GM21619 (cell line): ENCODE results near the gene GRM8.
A peak's percentile ranks its signal among the peaks of the same experiment; 100 is the strongest.

Source experiments
- ATAC-seq: cut with Tn5 transposase; IDR thresholded peaks from one replicate; pipeline ENCODE4 v1.9.1; 2021; ENCODE audit not compliant: unreplicated experiment

The GRM8 gene

DNA sequence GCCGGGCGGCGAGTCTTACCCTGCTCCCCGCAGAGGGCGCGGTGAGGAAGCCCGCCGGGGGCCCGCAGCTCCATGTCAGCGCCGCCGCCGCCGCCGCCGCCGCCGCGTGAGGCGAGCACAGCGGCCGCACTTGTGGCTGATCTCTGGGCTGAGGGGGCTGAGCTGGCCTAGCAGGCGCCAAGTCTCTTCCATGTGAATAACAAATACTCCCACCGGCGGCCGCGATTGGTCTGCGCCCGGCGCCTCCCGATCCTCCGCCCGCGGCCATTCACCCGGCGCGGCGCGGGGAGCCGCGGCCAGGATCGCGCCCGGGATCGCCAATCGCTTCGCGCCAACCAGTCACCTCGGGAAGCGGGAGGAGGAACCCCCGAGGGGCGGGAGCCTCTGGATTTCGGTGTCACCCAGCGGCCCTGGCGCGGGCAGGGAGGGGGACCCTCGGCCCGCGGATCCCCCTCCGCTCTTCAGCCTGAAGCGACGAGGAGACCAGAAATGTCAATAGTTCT is at the start of gene GRM8:
Gene GRM8 (minus strand): TSS at position 164 of the 503 bp plus-strand sequence.
- ATAC-seq: no peak

- ATAC-seq: no peak
These were observed 38.1 kb upstream of the GRM8 start for GRCh38 chr7:127290801-127291361.

- ATAC-seq: no peak
These were observed 37.4 kb upstream of the GRM8 start for GRCh38 chr7:127290116-127290655.

- no peak for ATAC-seq
These were observed 34.4 kb upstream of the GRM8 start for GRCh38 chr7:127287133-127287532.

GRCh38 chr7:127270093-127270492 is 17.4 kb upstream of the GRM8 start:
- ATAC-seq: no peak

- no peak for ATAC-seq
These were observed 13.3 kb upstream of the GRM8 start for GRCh38 chr7:127266047-127266446.

DNA sequence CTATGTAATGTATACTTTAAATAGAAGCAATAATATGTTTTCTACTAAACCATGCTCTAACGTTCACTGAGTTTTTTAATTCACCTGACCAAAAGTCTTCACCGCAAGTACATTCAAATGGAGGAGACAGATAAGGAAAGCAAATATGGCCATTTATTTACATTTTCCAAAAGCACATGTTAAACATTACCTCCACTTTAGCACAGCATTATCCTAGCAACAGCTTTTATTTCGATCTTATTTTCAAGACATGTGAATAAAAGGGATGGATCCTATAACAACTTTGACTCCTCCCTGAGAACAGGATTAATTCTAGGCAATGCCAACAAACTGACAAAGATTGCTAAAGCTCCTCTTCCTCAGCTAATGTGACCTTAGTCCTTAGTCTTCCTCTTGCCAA is 11.5 kb upstream of the GRM8 start:
- no peak for ATAC-seq

DNA sequence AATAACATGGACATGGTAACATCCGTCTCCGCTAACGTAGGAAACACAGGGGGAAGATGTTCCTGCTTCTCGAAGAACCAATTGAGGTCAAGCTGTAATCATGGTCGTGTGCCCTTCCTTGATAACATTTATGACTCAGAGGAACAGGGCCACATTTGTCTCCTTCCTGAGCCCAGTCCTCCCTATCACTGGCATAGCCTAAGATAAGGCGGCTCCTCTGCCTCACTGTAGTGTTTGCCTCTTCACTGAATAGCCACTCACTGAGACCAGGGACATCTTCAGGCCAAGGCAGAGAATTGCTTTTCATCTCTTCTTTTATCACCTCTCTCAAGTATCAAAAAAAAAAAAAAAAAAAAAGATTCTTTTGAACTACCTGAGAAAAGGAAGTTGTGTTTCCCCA is 5.4 kb upstream of the GRM8 start:
- ATAC-seq: no peak

- no peak for ATAC-seq
These were observed 4.3 kb upstream of the GRM8 start for GRCh38 chr7:127257086-127257485.

- no peak for ATAC-seq
These were observed 3.4 kb upstream of the GRM8 start for GRCh38 chr7:127256041-127256725.

- ATAC-seq: no peak
These were observed 1.5 kb upstream of the GRM8 start for GRCh38 chr7:127254163-127254684.

DNA sequence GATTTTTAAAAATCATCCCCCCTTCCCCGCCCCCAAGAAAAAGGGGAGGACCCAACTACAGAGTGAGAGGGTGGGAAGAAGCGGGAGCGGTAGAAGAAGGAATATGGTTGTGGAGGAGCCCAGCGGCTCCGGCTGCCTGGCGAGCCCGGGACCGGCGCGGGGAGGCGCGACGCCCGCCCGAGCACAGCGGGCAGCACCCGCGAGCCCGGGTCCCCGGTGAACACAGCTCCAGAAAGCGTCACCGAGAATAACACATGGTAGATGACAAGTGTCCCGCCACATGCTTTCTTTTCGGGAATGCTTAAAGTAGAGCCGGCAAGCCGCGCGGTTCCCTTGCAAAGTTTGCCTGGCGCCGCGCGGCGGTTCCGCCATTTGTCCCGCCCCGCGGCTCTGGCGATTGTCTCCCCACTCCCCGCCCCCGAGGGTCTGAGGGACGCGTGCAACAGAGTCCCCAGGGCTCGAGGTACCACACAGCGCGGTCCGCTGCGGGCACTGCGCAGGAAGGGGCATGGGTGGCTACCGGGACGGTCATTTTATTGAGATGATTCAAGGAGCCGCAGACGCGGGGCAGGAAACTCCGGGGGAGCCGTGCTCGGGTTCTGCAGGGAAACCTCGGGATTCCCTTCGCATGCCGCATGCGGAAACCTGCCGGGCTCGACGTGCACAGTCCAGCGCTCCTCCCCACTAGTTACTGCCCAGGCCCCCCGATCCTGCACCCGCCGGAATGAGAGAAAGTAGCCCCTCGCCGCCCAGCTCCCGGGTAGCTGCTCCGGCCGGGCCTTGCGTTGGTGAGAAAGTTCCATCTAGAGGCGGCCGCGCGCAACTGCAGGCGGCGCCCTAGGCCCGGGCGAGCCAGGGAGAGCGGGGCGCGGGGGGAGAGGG is 781 bp upstream of the GRM8 start:
- peak; percentile 84 for ATAC-seq

DNA sequence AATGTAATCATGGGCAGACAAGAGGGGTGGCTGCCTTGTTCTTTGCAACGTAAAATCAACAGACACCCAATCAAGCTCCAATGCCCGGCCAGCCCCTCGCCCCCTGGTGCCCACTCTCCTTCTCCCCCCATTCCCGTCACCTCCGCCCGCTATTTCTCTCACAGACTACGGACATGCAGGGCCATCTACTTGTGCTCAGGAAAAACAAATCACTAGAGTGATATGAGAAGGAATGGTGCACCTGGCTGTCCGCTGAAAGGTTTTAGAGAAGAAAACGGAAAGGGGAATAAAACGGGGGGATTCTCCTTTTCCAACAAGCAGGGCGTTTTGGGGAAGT is 396 bp downstream of the GRM8 start:
- no peak for ATAC-seq

- ATAC-seq: no peak
These were observed 1.0 kb downstream of the GRM8 start for GRCh38 chr7:127251465-127252376.

DNA sequence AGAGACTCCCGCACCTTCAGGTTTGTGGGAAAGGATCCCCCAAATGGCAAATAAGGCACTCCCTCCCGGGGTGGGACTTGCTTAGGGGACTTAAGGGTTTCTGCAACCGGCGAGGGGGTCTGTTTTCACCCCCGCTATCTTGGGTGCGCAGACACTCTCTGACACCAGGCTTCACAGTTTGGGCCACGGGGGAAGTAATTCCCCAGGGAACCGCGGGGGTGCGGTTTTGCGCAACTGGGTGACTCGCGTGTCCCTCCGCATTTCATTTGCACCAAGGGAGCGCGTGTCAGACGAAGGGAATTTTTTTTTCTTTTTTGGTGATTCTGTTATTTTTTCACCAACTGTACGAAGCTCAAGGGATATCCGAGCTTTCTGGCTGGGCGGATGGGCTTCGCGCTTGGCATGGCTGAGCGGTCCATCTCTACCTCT is 1.7 kb downstream of the GRM8 start:
- ATAC-seq: no peak

DNA sequence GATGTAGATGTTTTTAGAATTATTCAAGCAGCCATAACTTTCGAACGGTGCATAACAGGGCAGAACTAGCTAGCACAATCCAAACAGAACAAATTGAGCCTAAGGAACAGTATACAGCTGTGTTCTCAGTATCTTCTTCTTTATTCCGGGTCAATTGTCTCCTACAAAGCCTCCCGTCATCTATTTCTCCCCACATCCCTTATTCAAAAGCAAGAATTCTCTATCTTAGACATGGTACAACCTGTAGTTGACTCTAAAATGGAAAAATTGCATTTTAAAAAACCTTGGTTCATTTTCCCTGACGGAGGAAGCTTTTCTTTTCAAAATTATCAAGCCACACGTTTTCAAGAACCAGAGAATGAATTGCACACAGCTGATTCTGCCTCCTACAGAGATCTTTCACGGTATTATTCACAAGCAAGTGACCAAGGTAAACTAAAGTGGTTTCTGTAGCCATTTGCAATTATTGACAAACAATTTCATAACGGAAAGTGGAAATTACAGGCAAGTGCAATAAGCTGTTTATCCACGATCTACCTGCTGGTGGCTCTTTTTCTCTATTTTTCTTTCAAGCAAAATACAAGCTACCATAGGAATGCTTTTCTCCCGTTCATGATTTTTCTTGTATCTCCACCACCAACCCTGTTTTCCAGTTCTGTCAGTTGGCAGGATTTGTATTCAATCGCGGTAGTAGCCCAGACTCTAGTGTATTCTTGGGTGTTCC is 2.3 kb downstream of the GRM8 start:
- no peak for ATAC-seq

GRCh38 chr7:127245607-127246006 is 7.1 kb downstream of the GRM8 start:
- no peak for ATAC-seq

GRCh38 chr7:127245002-127245401 is 7.7 kb downstream of the GRM8 start:
- no peak for ATAC-seq

DNA sequence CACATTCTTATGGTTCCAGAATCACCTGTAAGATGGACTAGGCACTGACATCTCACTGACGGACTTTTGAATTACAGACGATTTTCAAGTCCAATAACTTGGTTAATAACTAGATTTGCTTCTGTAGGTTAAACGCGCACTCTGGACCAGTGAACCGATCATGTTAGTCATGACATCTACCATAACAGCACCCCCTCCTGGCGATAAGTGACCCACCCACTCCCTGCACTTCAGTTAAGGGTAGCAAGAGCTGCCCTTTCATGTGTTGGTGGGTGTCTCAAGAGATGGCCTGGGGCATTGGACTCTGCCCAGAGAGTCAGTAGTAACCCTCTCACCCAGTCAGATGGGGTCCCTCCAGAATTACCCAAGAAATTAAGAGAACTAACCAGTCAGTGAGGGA is 12.9 kb downstream of the GRM8 start:
- ATAC-seq: no peak

- no peak for ATAC-seq
These were observed 19.1 kb downstream of the GRM8 start for GRCh38 chr7:127233630-127234029.
